OCI-LY7 (cell line): ENCODE results near the gene GNAO1. TPM values are rescaled to one million over a fixed set of nuclear protein-coding genes. Genes with fewer than 3 reads are reported as not detected.

ENCODE experiments used
- BruUV-seq: library from RNA; stranded (reverse); fragments of 400-500 nt; replicated peaks from 2 replicates; lab custom pipeline; 2021; lab: Mats Ljungman, UMichigan
- CTCF ChIA-PET: fragments of 300-600 bp; sonication (Branson Sonifier 250); formaldehyde crosslinking; loops from one replicate; lab custom pipeline; 2022; ENCODE audit warnings: antibody characterized with exemption; ENCODE audit not compliant: unreplicated experiment; lab: Charles Lee
- POLR2A ChIA-PET: fragments of 300-600 bp; sonication (Branson Sonifier 250); formaldehyde crosslinking; loops from one replicate; lab custom pipeline; 2022; ENCODE audit warnings: antibody characterized with exemption; lab: Charles Lee
- DNase-seq: peaks from one replicate; pipeline ENCODE4 v3.0.0-alpha.2; 2015; ENCODE audit warnings: low spot score
- H2AFZ ChIP-seq: fragments of 200-600 bp; sonication (generic), shearing (Covaris generic); 2 replicates; pipeline ENCODE4 v1.6.1; 2014; ENCODE audit warnings: mild to moderate bottlenecking, antibody characterized with exemption, low read length, moderate library complexity
- H3K27ac ChIP-seq: fragments of 200-600 bp; sonication (generic); 2 replicates; pipeline ENCODE4 v1.5.1; 2014; ENCODE audit warnings: mixed run types, low read depth, mild to moderate bottlenecking, moderate library complexity, low read length, inconsistent platforms; ENCODE audit not compliant: poor library complexity, severe bottlenecking
- H3K36me3 ChIP-seq: fragments of 200-600 bp; sonication (generic); 2 replicates; pipeline ENCODE4 v1.6.1; 2014; ENCODE audit warnings: mild to moderate bottlenecking, antibody characterized with exemption, low read length, moderate library complexity, mixed read lengths; ENCODE audit not compliant: insufficient read depth
- H3K4me1 ChIP-seq: fragments of 200-600 bp; sonication (generic); 2 replicates; pipeline ENCODE4 v1.5.1; 2014; ENCODE audit warnings: mild to moderate bottlenecking, low read length; ENCODE audit not compliant: insufficient read depth, poor library complexity, severe bottlenecking
- H3K4me2 ChIP-seq: fragments of 200-600 bp; sonication (generic); 2 replicates; pipeline ENCODE4 v1.6.1; 2014; ENCODE audit warnings: mild to moderate bottlenecking, low read length
- H3K4me3 ChIP-seq: fragments of 200-600 bp; sonication (generic); 2 replicates; pipeline ENCODE4 v1.5.1; 2014; ENCODE audit warnings: mild to moderate bottlenecking, low read depth, low read length; ENCODE audit not compliant: poor library complexity, severe bottlenecking
- H3K79me2 ChIP-seq: fragments of 200-600 bp; sonication (generic); 2 replicates; pipeline ENCODE4 v1.6.1; 2016; ENCODE audit warnings: low read depth, mild to moderate bottlenecking, low read length, moderate library complexity, mixed read lengths; ENCODE audit not compliant: insufficient read depth
- H3K9me2 ChIP-seq: fragments of 200-600 bp; sonication (generic); 2 replicates; pipeline ENCODE4 v1.6.1; 2016; ENCODE audit warnings: mild to moderate bottlenecking, low read length, mixed read lengths; ENCODE audit not compliant: insufficient read depth
- H3K9me3 ChIP-seq: fragments of 200-600 bp; sonication (generic); 2 replicates; pipeline ENCODE4 v1.6.1; 2014; ENCODE audit warnings: mild to moderate bottlenecking, mixed run types, low read length, mixed read lengths
- H4K20me1 ChIP-seq: fragments of 200-600 bp; sonication (generic); 2 replicates; pipeline ENCODE4 v1.6.1; 2014; ENCODE audit warnings: mild to moderate bottlenecking, antibody characterized with exemption, low read length, moderate library complexity, mixed read lengths; ENCODE audit not compliant: insufficient read depth
- CTCF ChIP-seq: fragments of 200-600 bp; sonication (generic); conservative IDR thresholded peaks from 2 replicates; pipeline ENCODE4 v1.5.1; 2014; ENCODE audit warnings: mild to moderate bottlenecking, antibody characterized with exemption, low read length, moderate library complexity, mixed read lengths
- EZH2phosphoT487 ChIP-seq: fragments of 200-600 bp; sonication (generic); IDR thresholded peaks from 2 replicates; pipeline ENCODE4 v1.6.1; 2018; ENCODE audit warnings: low read depth, borderline replicate concordance, mild to moderate bottlenecking, mixed run types, antibody characterized with exemption, low read length, moderate library complexity, mixed read lengths
- intact Hi-C: fragments of 100-400 bp; cut with micrococcal nuclease; formaldehyde crosslinking; loops from one replicate; pipeline ENCODE4 v1.10.0; 2022; ENCODE audit not compliant: unreplicated experiment
- total RNA-seq, 2 experiments: library from RNA; depleted of rRNA in 1 of 2; stranded (reverse); fragments of >200 nt in 1 of 2; shearing (Covaris generic) in 1 of 2; gene quantifications; 2 replicates each; pipeline ENCODE4 v1.2.3, GENCODE V29; 2014 to 2022

Gene GNAO1
- total RNA-seq, 2 experiments from 2014 or later, result not detected

- H4K20me1 ChIP-seq, result no peaks in the 10 kb centered on the region
- H3K4me2 ChIP-seq, result no peak overlapping the region
- H3K4me3 ChIP-seq, result no peak overlapping the region
- POLR2A ChIA-PET, result no interaction called here
- H3K36me3 ChIP-seq, result peaks cover 60% of the 10 kb centered on the region
- no peak for DNase-seq
- H3K79me2 ChIP-seq, result no peaks in the 10 kb centered on the region
- CTCF ChIA-PET, result no interaction called here
- TF ChIP-seq EZH2phosphoT487 (no peak), CTCF (no peak)
- H3K4me1 ChIP-seq, result no peaks in the 10 kb centered on the region
- H2AFZ ChIP-seq, result no peak overlapping the region
- no peaks in the 10 kb centered on the region for H3K9me2 ChIP-seq
- no TSS peak for BruUV-seq
- no peaks in the 10 kb centered on the region for H3K9me3 ChIP-seq
- H3K27ac ChIP-seq, result no peak overlapping the region
- intact Hi-C loops, result no loop called here
These were observed 172.7 kb downstream of the GNAO1 start for GRCh38 chr16:56363781-56364565.

- no TSS peak for BruUV-seq
- intact Hi-C loops, result no loop called here
- no peak overlapping the region for H2AFZ ChIP-seq
- no peaks in the 10 kb centered on the region for H3K79me2 ChIP-seq
- no peaks in the 10 kb centered on the region for H3K9me2 ChIP-seq
- H4K20me1 ChIP-seq, result no peaks in the 10 kb centered on the region
- no peak overlapping the region for H3K27ac ChIP-seq
- H3K4me3 ChIP-seq, result no peak overlapping the region
- no peaks in the 10 kb centered on the region for H3K9me3 ChIP-seq
- ChIA-PET POLR2A (no interaction called here), CTCF (no interaction called here)
- no peaks in the 10 kb centered on the region for H3K4me1 ChIP-seq
- peaks cover 69% of the 10 kb centered on the region for H3K36me3 ChIP-seq
- no peak for DNase-seq
- H3K4me2 ChIP-seq, result no peak overlapping the region
- TF ChIP-seq CTCF, result no peak
- TF ChIP-seq EZH2phosphoT487, result no peak
These were observed 173.6 kb downstream of the GNAO1 start for GRCh38 chr16:56364865-56365264.

GRCh38 chr16:56365552-56365951 is 174.3 kb downstream of the GNAO1 start:
- H3K4me3 ChIP-seq, result no peak overlapping the region
- no peaks in the 10 kb centered on the region for H3K9me2 ChIP-seq
- TF ChIP-seq EZH2phosphoT487 (no peak), CTCF (no peak)
- intact Hi-C loops, result no loop called here
- no peak for DNase-seq
- no peak overlapping the region for H2AFZ ChIP-seq
- no peaks in the 10 kb centered on the region for H3K9me3 ChIP-seq
- H4K20me1 ChIP-seq, result no peaks in the 10 kb centered on the region
- peaks cover 71% of the 10 kb centered on the region for H3K36me3 ChIP-seq
- POLR2A ChIA-PET, result interaction anchor here (0.7 kb wide), 1 partner anchor 30 kb away, joined by 4 read pairs; no protein-coding TSS in a partner anchor
- no peaks in the 10 kb centered on the region for H3K4me1 ChIP-seq
- no peak overlapping the region for H3K4me2 ChIP-seq
- no peaks in the 10 kb centered on the region for H3K79me2 ChIP-seq
- no TSS peak for BruUV-seq
- CTCF ChIA-PET, result no interaction called here
- H3K27ac ChIP-seq, result no peak overlapping the region
